Stimulated activated naive CD8-positive, alpha-beta T cell treated with anti-CD3 and anti-CD28 coated beads, Interleukin-15, amount 100 ng/mL, for 72 hours (primary cell): ENCODE measurements around the gene TMPRSS9.

ENCODE experiments used
- ATAC-seq: fragments of 150-1000 bp; cut with Tn5 transposase; 2 replicates; pipeline ENCODE4 v1.10.0; 2021; ENCODE audit warnings: mild to moderate bottlenecking, moderate library complexity
- DNase-seq, 2 donors: peaks; one replicate each; pipeline ENCODE4 v3.0.0; 2021 to 2022
- H3K27ac Mint-ChIP-seq, 2 donors: one replicate each; pipeline ENCODE4 v1.8.0; 2022; ENCODE audit warnings: mild to moderate bottlenecking in 2 of 2, mixed read lengths in 2 of 2, moderate library complexity in 2 of 2
- H3K27me3 Mint-ChIP-seq: one replicate; pipeline ENCODE4 v1.8.0; 2022; ENCODE audit warnings: mixed read lengths
- H3K4me1 Mint-ChIP-seq: one replicate; pipeline ENCODE4 v1.8.0; 2022; ENCODE audit warnings: mild to moderate bottlenecking, mixed read lengths
- H3K4me3 Mint-ChIP-seq, 2 donors: one replicate each; pipeline ENCODE4 v1.8.0; 2022; ENCODE audit warnings: mild to moderate bottlenecking in 2 of 2, mixed read lengths in 2 of 2, moderate library complexity in 1 of 2
- H3K9me3 Mint-ChIP-seq, 2 donors: one replicate each; pipeline ENCODE4 v1.8.0; 2022; ENCODE audit warnings: mixed read lengths in 2 of 2

TMPRSS9 gene

DNA sequence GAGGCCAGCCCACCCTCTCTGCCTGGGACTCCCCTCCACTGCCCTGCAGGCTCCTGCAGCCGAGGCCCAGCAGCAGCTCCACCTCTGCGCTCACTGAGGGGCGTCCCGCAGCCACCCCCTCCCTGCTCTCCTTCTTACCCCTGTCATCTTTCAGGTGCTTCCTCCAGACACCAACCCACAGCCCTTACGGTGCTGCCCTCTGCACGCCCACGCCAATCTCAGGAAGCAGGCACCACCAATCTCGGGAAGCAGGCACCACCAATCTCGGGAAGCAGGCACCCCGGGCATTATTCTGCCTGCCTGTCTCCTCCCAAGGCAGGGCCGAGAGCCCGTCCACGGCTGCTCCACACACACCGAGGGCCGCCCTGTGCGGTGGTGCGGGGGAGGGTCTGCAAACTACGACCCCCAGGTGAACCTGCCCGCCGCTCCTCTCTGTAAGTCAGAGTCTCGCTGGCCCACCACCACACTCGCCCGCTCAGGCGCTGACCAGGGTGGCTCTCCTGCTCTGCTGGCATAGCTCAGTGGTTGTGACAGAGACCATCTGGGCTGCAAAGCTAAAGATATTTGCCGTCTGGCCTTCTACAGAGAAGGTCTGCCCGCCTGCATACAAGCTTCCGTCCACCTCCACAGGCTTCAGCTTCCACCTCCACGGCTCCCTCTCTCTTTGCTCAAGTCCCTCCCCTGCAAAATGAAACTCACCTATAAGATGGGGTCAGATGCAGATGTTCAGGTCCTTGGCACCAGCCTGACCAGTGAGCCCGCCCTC, 34.6 kb upstream of the TMPRSS9 start:
- DNase-seq (no peak), ATAC-seq (no peak)
- no peaks in the 10 kb centered on the region for H3K27me3 Mint-ChIP-seq
- H3K4me1 Mint-ChIP-seq, result peaks cover 53% of the 10 kb centered on the region
- no peaks in the 10 kb centered on the region for H3K9me3 Mint-ChIP-seq
- H3K27ac Mint-ChIP-seq, result peak overlapping the region; percentile 12 to 48
- H3K4me3 Mint-ChIP-seq, result peak overlapping the region; percentile 47 to 72

- DNase-seq (no peak), ATAC-seq (no peak)
- H3K9me3 Mint-ChIP-seq, result no peaks in the 10 kb centered on the region
- H3K4me1 Mint-ChIP-seq, result peaks cover 67% of the 10 kb centered on the region
- no peaks in the 10 kb centered on the region for H3K27me3 Mint-ChIP-seq
- H3K4me3 Mint-ChIP-seq, result peak overlapping the region; percentile 89 to 98
- H3K27ac Mint-ChIP-seq, result no peak overlapping the region
These were observed 33.2 kb upstream of the TMPRSS9 start for GRCh38 chr19:2326699-2327360.

GRCh38 chr19:2327773-2328400, 32.2 kb upstream of the TMPRSS9 start:
- peak overlapping the region; percentile 89 to 98 for H3K4me3 Mint-ChIP-seq
- DNase-seq, result peak; percentile 30 to 73
- peak; percentile 75 for ATAC-seq

GRCh38 chr19:2328401-2329148, 31.5 kb upstream of the TMPRSS9 start, which contains the start of the genes LSM7 and SPPL2B:
TSS of gene LSM7 (minus strand) at chr19:2328586. CDS start at chr19:2328566, 20 bp downstream.
TSS of gene SPPL2B (plus strand) at chr19:2328684. CDS start at chr19:2328710, 26 bp downstream.
- ATAC-seq (peak; percentile 76), DNase-seq (peak; percentile 91 to 92)
- Mint-ChIP-seq H3K27ac (peak within 1 kb of the TSS; percentile 97 to 98), H3K27me3 (no peaks in the 10 kb centered on the region), H3K9me3 (no peaks in the 10 kb centered on the region), H3K4me1 (peaks cover 83% of the 10 kb centered on the region), H3K4me3 (peak within 1 kb of the TSS; percentile 89 to 98)

More at GRCh38 chr19:2327773-2328400, 32.2 kb upstream of the TMPRSS9 start:
- peaks cover 77% of the 10 kb centered on the region for H3K4me1 Mint-ChIP-seq
- no peaks in the 10 kb centered on the region for H3K9me3 Mint-ChIP-seq
- H3K27ac Mint-ChIP-seq, result peak overlapping the region; percentile 97 to 98
- no peaks in the 10 kb centered on the region for H3K27me3 Mint-ChIP-seq

DNA sequence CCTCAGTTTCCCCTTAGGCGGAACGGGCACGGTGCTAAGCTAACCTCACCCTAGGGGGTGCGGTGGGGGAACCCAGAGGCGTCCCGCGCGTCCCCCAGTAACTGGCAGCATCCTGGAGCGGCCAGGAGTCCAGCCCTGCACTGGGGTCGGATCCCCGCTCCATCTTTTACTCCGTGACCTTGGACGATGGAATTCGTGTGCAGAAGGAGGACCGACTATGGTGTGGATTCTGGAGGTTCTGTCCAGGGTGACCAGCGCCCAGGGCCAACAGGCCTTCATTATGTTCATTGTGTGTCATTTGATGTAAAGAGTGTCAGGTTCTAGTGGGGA, 31.0 kb upstream of the TMPRSS9 start:
- H3K4me3 Mint-ChIP-seq, result peak overlapping the region; percentile 81 to 98

GRCh38 chr19:2329501-2329916, 30.6 kb upstream of the TMPRSS9 start:
- Mint-ChIP-seq H3K9me3 (no peaks in the 10 kb centered on the region), H3K4me3 (peak overlapping the region; percentile 81 to 98), H3K4me1 (peaks cover 87% of the 10 kb centered on the region), H3K27me3 (no peaks in the 10 kb centered on the region), H3K27ac (peak overlapping the region; percentile 59 to 96)
- ATAC-seq (no peak), DNase-seq (no peak)

More for the DNA sequence above, 31.0 kb upstream of the TMPRSS9 start:
- DNase-seq, result no peak
- Mint-ChIP-seq H3K27me3 (no peaks in the 10 kb centered on the region), H3K9me3 (no peaks in the 10 kb centered on the region), H3K27ac (peak overlapping the region; percentile 59 to 96), H3K4me1 (peaks cover 87% of the 10 kb centered on the region)
- ATAC-seq, result no peak

GRCh38 chr19:2330255-2330631, 29.8 kb upstream of the TMPRSS9 start:
- Mint-ChIP-seq H3K27ac (peak overlapping the region; percentile 5 to 72), H3K9me3 (peaks cover 0 to 4% of the 10 kb centered on the region in 2 donors), H3K4me3 (peak overlapping the region; percentile 28 to 54), H3K4me1 (peaks cover 85% of the 10 kb centered on the region), H3K27me3 (no peaks in the 10 kb centered on the region)
- no peak for ATAC-seq
- no peak for DNase-seq

DNA sequence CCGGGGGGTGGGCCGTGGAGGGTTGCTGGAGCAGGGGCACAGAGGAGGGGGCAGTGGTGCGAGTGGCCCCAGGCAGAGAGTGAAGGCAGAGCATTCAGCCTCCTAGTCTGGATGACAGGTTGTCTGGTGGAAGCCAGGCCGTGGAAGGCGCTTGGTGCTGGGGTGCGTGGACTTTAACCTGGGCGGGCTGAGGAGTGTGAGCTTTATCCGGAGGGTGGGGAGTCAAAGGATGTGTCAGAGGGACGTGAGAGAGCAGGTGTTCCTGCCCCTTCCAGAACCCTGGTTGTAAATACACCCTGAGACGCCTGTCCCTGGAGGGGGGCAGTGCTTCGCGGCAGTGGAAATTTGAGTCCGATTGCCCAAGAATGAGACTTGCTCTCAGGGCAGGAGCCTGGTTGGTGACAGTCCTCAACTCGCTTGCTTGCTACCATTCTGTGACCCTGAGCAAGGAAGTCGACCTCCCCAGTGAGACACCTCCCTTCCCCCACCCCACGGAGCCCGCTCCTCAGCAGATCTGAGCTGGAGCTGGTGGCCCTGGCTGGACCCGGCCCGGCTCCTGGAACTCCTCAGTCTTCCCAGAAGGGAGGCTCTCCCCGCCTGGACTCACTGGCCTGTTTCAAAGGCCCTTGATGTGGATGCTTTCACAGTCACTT, 29.3 kb upstream of the TMPRSS9 start:
- no peak for ATAC-seq
- Mint-ChIP-seq H3K4me1 (peaks cover 80% of the 10 kb centered on the region), H3K27me3 (no peaks in the 10 kb centered on the region), H3K27ac (peak overlapping the region in 1 of 2 donors; percentile 72), H3K4me3 (peak overlapping the region; percentile 59 to 71), H3K9me3 (peaks cover 5 to 9% of the 10 kb centered on the region in 2 donors)
- no peak for DNase-seq

DNA sequence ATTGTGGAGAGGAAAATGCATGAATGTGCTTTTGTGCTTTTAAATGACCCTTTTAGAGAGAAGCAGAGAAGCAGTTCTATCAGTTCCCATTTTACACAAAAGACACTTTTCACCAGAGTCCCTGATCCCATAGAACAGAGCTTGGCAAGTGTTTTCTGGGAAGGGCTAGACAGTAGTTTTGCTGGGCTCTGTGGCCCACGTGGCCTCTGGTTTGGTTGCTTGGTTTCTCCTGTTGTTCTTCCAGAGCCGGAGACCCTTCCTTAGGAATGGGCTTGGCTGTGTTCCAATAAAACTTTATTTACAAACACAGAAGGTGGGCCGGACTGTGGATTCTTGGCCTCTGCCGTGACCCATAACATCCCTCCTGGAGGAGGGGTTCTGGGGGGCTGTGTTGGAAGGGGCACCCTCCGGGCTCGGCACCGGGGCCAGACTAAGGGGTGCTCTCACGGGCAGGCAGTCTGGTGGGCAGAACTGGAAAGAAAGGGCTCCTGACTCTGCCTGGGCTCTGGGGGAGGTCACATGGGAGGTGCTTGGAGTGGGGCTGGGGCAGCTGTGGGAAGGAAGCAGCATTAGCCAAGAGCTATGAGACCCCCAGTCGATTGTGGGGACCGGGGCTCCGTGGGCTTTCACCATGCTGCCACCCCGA, 28.3 kb upstream of the TMPRSS9 start:
- ATAC-seq (peak; percentile 0), DNase-seq (no peak)
- no peaks in the 10 kb centered on the region for H3K27me3 Mint-ChIP-seq
- peaks cover 11 to 14% of the 10 kb centered on the region in 2 donors for H3K9me3 Mint-ChIP-seq
- peak overlapping the region; percentile 71 to 82 for H3K4me3 Mint-ChIP-seq
- H3K27ac Mint-ChIP-seq, result peak overlapping the region; percentile 92 to 94
- H3K4me1 Mint-ChIP-seq, result peaks cover 70% of the 10 kb centered on the region

DNA sequence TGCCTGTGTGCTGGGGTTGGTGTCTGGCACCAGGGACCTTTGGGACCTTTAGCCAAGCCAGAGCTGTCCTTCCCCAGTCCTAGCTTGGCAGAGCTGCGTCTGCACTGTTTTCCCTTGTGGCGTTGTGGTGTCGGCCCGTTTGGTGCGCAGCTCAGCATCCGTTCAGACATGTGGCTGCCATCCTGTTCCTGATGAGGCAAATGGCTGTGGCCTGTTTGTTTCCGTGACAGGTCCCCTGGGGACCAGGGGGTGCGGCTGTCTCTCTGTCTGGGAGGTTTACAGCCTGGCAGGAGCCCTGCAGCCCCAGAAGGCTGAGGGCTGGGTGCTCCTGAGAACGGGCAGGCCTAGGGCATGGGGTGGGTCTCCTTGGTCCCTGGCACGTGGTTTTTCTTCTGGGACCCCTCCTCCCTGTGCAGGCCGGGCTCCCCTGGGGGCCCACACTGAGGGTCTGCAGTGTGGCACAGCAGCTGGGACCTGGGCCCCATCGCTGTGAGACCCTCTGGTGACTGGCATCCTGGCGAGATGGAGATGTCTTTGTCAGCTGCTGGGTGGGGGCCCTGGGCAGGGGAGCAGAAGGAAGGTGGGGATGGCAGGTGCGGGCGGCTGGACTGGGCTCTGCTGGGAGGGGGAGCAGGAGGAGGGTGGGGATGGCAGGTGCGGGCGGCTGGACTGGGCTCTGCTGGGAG, 27.6 kb upstream of the TMPRSS9 start:
- DNase-seq, result peak; percentile 49 to 67
- Mint-ChIP-seq H3K4me3 (peak overlapping the region; percentile 71 to 82), H3K27ac (peak overlapping the region; percentile 92 to 94)

DNA sequence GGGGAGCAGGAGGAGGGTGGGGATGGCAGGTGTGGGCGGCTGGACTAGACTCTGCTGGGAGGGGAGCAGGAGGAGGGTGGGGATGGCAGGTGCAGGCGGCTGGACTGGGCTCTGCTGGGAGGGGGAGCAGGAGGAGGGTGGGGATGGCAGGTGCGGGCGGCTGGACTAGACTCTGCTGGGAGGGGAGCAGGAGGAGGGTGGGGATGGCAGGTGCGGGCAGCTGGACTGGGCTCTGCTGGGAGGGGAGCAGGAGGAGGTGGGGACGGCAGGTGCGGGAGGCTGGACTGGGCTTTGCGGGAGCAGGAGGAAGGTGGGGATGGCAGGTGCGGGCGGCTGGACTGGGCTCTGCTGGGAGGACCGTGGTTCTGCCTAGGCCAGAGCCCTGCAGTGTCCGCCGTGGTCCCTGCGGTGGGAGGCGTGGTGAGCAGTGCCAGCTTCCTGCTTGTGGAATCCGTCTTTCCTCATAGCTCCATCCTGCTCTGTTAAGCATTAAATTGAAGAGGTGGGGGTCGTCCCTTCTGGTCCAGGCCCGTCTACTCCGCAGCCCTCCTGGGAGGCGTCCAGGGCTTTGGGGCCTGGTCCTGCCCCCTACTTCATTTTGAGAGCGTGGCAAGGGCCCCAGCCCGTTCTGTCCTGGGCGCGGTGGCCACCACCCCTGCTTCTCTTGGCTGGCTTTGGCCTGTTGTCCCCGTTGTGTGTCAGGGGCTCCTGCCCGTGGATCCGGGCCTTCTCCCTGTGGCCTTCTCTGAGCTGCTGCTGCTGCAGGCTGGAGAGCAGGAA, 26.8 kb upstream of the TMPRSS9 start:
- Mint-ChIP-seq H3K27ac (peak overlapping the region; percentile 89), H3K9me3 (peaks cover 11 to 14% of the 10 kb centered on the region in 2 donors), H3K4me3 (peak overlapping the region; percentile 55 to 82), H3K4me1 (peaks cover 67% of the 10 kb centered on the region), H3K27me3 (no peaks in the 10 kb centered on the region)
- no peak for ATAC-seq
- no peak for DNase-seq

More for the DNA sequence above, 27.6 kb upstream of the TMPRSS9 start:
- ATAC-seq, result peak; percentile 67
- peaks cover 63% of the 10 kb centered on the region for H3K4me1 Mint-ChIP-seq
- H3K9me3 Mint-ChIP-seq, result peaks cover 11 to 14% of the 10 kb centered on the region in 2 donors
- H3K27me3 Mint-ChIP-seq, result no peaks in the 10 kb centered on the region

- H3K9me3 Mint-ChIP-seq, result peaks cover 11 to 14% of the 10 kb centered on the region in 2 donors
- ATAC-seq (no peak), DNase-seq (no peak)
- H3K4me3 Mint-ChIP-seq, result peak overlapping the region; percentile 55 to 61
- peaks cover 69% of the 10 kb centered on the region for H3K4me1 Mint-ChIP-seq
- H3K27ac Mint-ChIP-seq, result peak overlapping the region; percentile 87 to 89
- no peaks in the 10 kb centered on the region for H3K27me3 Mint-ChIP-seq
These were observed 26.3 kb upstream of the TMPRSS9 start for GRCh38 chr19:2333807-2334211.

GRCh38 chr19:2334426-2334825, 25.6 kb upstream of the TMPRSS9 start:
- peaks cover 65% of the 10 kb centered on the region for H3K4me1 Mint-ChIP-seq
- peaks cover 11 to 14% of the 10 kb centered on the region in 2 donors for H3K9me3 Mint-ChIP-seq
- H3K27me3 Mint-ChIP-seq, result no peaks in the 10 kb centered on the region
- H3K27ac Mint-ChIP-seq, result no peak overlapping the region
- DNase-seq, result no peak
- H3K4me3 Mint-ChIP-seq, result no peak overlapping the region
- no peak for ATAC-seq
